SK-N-SH (cell line): ENCODE results near the gene DOCK3.

Experiments used
- EP300 ChIP-seq, 2 experiments: IDR thresholded peaks; 2 replicates each; pipeline versions ENCODE4 v1.4.0 to v1.6.1; 2012; ENCODE audit warnings: borderline replicate concordance in 1 of 2, low read depth in 1 of 2, low read length in 1 of 2
- FOSL2 ChIP-seq: IDR thresholded peaks from 2 replicates; pipeline ENCODE4 v1.4.0; 2012; ENCODE audit warnings: low read depth, mild to moderate bottlenecking, moderate library complexity, borderline replicate concordance
- FOXM1 ChIP-seq: IDR thresholded peaks from 2 replicates; pipeline ENCODE4 v1.4.0; 2012; ENCODE audit warnings: low read depth, mild to moderate bottlenecking
- GABPA ChIP-seq: IDR thresholded peaks from 2 replicates; pipeline ENCODE4 v1.4.0; 2012; ENCODE audit warnings: low read depth, mild to moderate bottlenecking
- RAD21 ChIP-seq: IDR thresholded peaks from 2 replicates; pipeline ENCODE4 v1.6.1; 2012; ENCODE audit warnings: mild to moderate bottlenecking, low read length
- SIN3A ChIP-seq: IDR thresholded peaks from 2 replicates; pipeline ENCODE4 v1.6.1; 2012; ENCODE audit warnings: low read depth, mild to moderate bottlenecking, low read length, moderate library complexity, borderline replicate concordance
- SMC3 ChIP-seq: IDR thresholded peaks from 2 replicates; pipeline ENCODE4 v1.6.1; 2012; ENCODE audit warnings: low read depth, low read length, improper control_type of control experiment
- TAF1 ChIP-seq: IDR thresholded peaks from 2 replicates; pipeline ENCODE4 v1.6.1; 2012; ENCODE audit warnings: low read depth, mild to moderate bottlenecking, low read length, moderate library complexity, borderline replicate concordance
- TF ChIP-seq, protein P1 (sequence below): fragments of 200-600 bp; sonication (generic); IDR thresholded peaks from 2 replicates; pipeline ENCODE4 v1.6.1; 2017; ENCODE audit warnings: antibody characterized with exemption, mild to moderate bottlenecking, moderate library complexity

DNA sequence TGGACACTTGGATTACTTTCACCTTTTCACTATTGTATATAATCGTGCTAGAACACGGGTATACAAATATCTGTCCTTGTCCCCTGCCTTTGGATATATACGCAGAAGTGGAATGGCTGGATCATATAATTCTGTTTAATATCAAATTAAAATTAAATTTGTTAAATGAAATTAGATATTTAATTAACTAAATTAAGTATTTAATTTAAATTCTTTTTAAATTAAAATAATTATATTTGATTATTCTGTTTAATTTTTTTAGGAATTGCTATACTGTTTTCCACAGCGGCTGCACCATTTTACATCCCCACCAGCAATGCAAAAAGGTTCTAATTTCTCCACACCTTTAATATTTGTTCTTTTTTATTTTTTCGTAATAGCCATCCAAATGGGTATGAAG lies 84.3 kb downstream of the DOCK3 start:
- TF ChIP-seq GABPA (no peak), TAF1 (no peak), SIN3A (no peak), EP300 (IDR thresholded peaks at IDR 0.05; ENCODE audit: borderline replicate concordance in 1 of 2, low read depth in 1 of 2, low read length in 1 of 2) (no peak), FOSL2 (no peak), FOXM1 (no peak), SMC3 (no peak), RAD21 (no peak)
- TF ChIP-seq, protein P1, sequence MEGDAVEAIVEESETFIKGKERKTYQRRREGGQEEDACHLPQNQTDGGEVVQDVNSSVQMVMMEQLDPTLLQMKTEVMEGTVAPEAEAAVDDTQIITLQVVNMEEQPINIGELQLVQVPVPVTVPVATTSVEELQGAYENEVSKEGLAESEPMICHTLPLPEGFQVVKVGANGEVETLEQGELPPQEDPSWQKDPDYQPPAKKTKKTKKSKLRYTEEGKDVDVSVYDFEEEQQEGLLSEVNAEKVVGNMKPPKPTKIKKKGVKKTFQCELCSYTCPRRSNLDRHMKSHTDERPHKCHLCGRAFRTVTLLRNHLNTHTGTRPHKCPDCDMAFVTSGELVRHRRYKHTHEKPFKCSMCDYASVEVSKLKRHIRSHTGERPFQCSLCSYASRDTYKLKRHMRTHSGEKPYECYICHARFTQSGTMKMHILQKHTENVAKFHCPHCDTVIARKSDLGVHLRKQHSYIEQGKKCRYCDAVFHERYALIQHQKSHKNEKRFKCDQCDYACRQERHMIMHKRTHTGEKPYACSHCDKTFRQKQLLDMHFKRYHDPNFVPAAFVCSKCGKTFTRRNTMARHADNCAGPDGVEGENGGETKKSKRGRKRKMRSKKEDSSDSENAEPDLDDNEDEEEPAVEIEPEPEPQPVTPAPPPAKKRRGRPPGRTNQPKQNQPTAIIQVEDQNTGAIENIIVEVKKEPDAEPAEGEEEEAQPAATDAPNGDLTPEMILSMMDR, result no peak
